Measurements from ENCODE around the gene STEAP1B. TPM values are rescaled to one million over a fixed set of nuclear protein-coding genes. Genes with fewer than 3 reads are reported as not detected.

Gene STEAP1B
- total RNA-seq, 1 donor from 2014 or later = 9.5 TPM

DNA sequence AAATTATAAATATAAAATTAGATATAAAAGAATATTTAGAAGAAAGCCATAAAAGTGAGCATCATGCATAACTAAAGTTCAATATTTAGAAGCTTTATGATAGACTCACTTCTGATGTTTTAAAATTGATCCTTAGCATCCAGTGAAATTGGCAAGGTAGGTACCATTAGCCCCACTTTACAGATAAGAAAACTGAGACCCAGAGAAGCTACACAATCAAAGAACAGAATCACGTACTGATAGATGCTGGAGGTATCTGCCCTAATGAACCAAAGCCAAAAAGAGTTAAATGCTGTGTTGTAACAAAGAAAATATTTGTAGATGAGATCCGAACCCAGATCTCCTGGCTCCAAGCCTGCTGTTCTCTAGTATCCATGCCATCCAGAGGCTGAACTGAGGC lies 100.4 kb downstream of the STEAP1B start:
- DNase-seq (ENCODE audit: low read depth, low spot score) = no peak
- no peaks in the 10 kb centered on the region for H3K36me3 Mint-ChIP-seq (ENCODE audit: low read depth)
- TF ChIP-seq, protein P1, sequence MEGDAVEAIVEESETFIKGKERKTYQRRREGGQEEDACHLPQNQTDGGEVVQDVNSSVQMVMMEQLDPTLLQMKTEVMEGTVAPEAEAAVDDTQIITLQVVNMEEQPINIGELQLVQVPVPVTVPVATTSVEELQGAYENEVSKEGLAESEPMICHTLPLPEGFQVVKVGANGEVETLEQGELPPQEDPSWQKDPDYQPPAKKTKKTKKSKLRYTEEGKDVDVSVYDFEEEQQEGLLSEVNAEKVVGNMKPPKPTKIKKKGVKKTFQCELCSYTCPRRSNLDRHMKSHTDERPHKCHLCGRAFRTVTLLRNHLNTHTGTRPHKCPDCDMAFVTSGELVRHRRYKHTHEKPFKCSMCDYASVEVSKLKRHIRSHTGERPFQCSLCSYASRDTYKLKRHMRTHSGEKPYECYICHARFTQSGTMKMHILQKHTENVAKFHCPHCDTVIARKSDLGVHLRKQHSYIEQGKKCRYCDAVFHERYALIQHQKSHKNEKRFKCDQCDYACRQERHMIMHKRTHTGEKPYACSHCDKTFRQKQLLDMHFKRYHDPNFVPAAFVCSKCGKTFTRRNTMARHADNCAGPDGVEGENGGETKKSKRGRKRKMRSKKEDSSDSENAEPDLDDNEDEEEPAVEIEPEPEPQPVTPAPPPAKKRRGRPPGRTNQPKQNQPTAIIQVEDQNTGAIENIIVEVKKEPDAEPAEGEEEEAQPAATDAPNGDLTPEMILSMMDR (conservative IDR thresholded peaks at IDR 0.05) = no peak
- H3K27ac Mint-ChIP-seq (ENCODE audit: unreplicated experiment) = no peak overlapping the region
- no peaks in the 10 kb centered on the region for H3K27me3 Mint-ChIP-seq (ENCODE audit: low read depth)
- H3K4me1 Mint-ChIP-seq = no peaks in the 10 kb centered on the region
- H3K9me3 Mint-ChIP-seq = no peaks in the 10 kb centered on the region
- no peak overlapping the region for H3K4me3 Mint-ChIP-seq

DNA sequence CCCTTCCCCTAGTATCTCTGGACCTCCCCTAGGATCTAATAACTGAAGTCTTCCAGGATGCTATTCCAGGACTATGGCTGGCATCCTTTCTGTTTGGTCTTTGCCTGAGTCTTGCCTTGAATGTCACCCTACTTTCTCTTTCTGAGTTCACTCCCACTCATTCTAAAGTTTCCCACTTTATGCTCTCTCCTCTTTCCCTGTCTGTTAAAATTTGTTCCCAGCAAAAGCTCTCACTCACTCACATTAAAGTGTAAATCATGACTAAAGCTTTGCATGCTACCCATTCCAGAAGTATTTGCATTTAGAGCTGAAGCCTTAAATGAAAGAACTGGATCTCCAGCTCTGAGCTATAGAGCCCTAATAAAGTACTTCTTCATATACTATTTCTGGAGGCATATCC lies 100.9 kb downstream of the STEAP1B start:
- Mint-ChIP-seq H3K27me3 (ENCODE audit: low read depth) (no peaks in the 10 kb centered on the region), H3K9me3 (no peaks in the 10 kb centered on the region), H3K27ac (ENCODE audit: unreplicated experiment) (no peak overlapping the region), H3K36me3 (ENCODE audit: low read depth) (no peaks in the 10 kb centered on the region), H3K4me3 (no peak overlapping the region), H3K4me1 (no peaks in the 10 kb centered on the region)
- TF ChIP-seq, protein P1 (conservative IDR thresholded peaks at IDR 0.05) = no peak
- no peak for DNase-seq (ENCODE audit: low read depth, low spot score)

DNA sequence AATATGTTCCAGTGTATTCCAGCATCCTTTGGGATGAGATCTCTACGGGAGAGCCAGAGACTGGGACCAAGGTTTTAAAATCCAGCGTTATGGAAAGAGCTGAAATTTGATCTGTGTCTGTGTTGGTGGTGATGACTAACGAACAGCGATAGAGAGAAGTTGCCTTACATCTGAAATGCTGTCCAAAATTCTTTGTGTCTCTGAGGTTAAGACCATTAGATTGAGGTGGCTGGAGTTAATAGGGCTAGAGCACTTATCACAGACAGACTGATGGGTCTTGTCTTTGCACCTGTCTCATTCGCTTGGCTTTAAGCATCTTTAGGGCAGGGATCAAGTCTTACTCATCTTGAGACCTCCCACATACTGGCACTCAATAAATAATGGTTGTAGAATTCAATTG lies 102.0 kb downstream of the STEAP1B start:
- Mint-ChIP-seq H3K36me3 (ENCODE audit: low read depth) (no peaks in the 10 kb centered on the region), H3K27me3 (ENCODE audit: low read depth) (no peaks in the 10 kb centered on the region), H3K9me3 (no peaks in the 10 kb centered on the region), H3K4me3 (no peak overlapping the region), H3K4me1 (no peaks in the 10 kb centered on the region), H3K27ac (ENCODE audit: unreplicated experiment) (no peak overlapping the region)
- DNase-seq (ENCODE audit: low read depth, low spot score) = no peak
- TF ChIP-seq, protein P1 (conservative IDR thresholded peaks at IDR 0.05) = no peak

DNA sequence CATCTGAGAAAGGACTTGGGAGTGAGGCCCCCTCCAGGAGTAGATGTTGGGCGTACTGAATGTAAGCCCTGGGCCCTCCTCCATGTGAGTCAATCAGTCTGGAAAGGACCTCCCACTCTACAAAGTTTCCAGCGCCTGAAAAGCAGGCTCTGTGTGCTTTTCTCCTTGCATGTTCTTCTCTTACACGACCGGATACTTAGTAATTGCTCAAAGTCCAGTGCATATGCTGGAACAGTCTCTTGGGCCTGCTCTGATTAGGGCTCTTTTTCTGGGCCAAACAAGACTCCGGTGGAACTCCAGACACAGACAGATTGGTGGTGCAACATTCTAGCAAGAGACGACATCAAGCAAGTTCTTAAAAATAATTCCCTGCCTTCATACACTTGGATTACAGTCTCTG lies 104.8 kb downstream of the STEAP1B start:
- Mint-ChIP-seq H3K9me3 (no peaks in the 10 kb centered on the region), H3K4me1 (no peaks in the 10 kb centered on the region), H3K4me3 (no peak overlapping the region), H3K36me3 (ENCODE audit: low read depth) (no peaks in the 10 kb centered on the region), H3K27me3 (ENCODE audit: low read depth) (no peaks in the 10 kb centered on the region), H3K27ac (ENCODE audit: unreplicated experiment) (no peak overlapping the region)
- DNase-seq (ENCODE audit: low read depth, low spot score) = no peak
- TF ChIP-seq, protein P1 (conservative IDR thresholded peaks at IDR 0.05) = no peak

DNA sequence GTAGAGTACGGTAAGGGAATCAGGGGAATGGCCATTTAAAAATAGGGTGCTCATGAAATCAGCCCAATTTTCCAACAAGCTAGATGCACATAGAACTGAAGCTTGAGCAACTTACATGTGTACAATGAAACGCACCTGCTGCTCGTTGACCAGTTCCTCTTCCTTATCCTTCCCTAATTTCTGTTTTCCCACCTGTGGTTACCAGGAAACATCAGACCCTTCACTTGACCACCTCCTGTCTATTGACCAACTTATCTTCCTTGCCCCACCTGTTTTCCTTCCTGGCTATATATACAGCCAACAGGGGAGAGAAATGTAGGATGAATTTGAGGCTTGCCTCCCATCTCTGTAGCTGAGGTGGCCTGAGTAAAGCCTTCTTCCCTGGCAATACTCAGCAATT lies 105.2 kb downstream of the STEAP1B start:
- Mint-ChIP-seq H3K4me1 (no peaks in the 10 kb centered on the region), H3K9me3 (no peaks in the 10 kb centered on the region), H3K4me3 (no peak overlapping the region), H3K27ac (ENCODE audit: unreplicated experiment) (no peak overlapping the region), H3K27me3 (ENCODE audit: low read depth) (no peaks in the 10 kb centered on the region), H3K36me3 (ENCODE audit: low read depth) (no peaks in the 10 kb centered on the region)
- TF ChIP-seq, protein P1 (conservative IDR thresholded peaks at IDR 0.05) = no peak
- no peak for DNase-seq (ENCODE audit: low read depth, low spot score)

Measured in neural crest cell (in vitro differentiated cells).